Right renal cortex interstitium (tissue), 3 donors: ENCODE results near the gene FYN. TPM values are rescaled to one million over a fixed set of nuclear protein-coding genes. Genes with fewer than 3 reads are reported as not detected.
A peak's percentile ranks its signal among the peaks of the same experiment; 100 is the strongest.
"Not testable (repeated sequence)": the region's sequence is repeated elsewhere in the genome, so short reads cannot be mapped to it uniquely, and the experiment has no call there.

Experiments used
- DNase-seq, 3 donors: peaks; one replicate each; pipeline ENCODE4 v3.0.0-alpha.2; 2013; ENCODE audit warnings: low read depth in 3 of 3, low spot score in 2 of 3
- polyA plus RNA-seq, 3 donors: library from polyadenylated mRNA; unstranded; fragments of 120-200 nt; gene quantifications; one replicate each; pipeline ENCODE4 v1.2.1, GENCODE V29; 2013; ENCODE audit not compliant: insufficient read length in 3 of 3

The FYN gene
- polyA plus RNA-seq = 100 to 1,000 TPM; 162 to 190 (median 187) TPM

GRCh38 chr6:111873178-111874024 lies at the start of gene FYN:
FYN (minus strand) TSS chr6:111873452; CDS start chr6:111720051, 153,401 bp downstream.
- peak; percentile 86 to 94 (median 91) for DNase-seq

- no peak for DNase-seq
Observed at GRCh38 chr6:111922454-111923297, 49.4 kb upstream of the FYN start.

GRCh38 chr6:111921103-111921502 lies 47.9 kb upstream of the FYN start:
- no peak for DNase-seq

DNA sequence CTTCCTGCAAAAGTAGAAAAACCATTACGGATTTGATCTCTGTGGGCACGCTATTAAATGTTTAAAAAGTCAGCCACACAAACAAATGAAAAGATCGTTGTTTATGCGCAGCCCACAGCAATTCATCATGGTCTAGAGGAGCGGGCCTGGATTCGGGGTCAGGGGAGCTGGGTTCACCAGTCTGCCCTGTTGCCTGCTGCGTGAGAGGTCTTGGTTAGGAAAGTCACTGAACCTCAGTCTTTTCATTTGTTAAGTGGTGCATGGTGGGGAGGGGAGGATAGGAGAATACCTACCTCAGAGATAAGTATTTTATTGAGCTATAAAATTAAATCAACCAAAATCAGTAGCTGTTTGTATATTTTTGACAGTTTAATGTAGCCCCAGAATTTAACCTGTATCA lies 47.3 kb upstream of the FYN start:
- no peak for DNase-seq

DNA sequence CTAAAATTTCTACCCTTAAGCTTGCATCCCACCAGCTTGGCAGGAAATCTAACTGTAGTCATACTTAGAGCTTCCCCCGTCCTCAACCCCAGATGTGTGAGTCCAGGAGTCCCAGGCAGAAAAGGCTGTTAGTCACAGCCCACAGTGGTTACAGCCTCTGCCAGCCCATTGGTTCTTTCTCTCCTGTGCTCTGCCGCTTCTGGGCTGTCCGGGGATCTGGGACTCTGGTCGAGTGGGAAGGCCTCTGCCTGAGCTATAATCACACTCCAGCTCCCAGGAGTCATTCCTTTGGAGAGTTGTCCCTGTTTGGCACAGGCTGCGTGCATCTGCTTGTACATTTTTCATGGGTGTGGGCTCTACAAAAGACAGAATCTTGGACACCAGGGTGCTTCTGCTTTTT lies 45.6 kb upstream of the FYN start:
- no peak for DNase-seq

GRCh38 chr6:111916747-111917146 lies 43.5 kb upstream of the FYN start:
- no peak for DNase-seq

DNA sequence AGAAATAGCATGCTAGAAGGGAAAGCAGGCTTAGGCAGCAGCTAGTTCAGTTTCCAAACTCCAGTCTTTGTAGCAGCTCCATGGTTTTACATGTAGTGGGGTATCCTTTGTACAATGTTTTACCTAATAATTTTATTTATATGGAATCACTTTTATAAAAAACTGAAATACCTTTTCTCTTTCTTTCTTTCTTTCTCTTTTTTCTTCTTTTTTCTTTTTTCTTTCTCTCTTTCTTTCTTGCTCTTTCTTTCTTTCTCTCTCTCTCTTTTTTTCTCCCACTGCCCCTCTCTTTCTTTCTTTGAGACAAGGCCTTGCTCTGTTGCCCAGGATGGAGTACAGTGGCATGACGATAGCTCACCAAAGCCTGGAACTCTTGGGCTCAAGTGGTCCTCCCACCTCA lies 41.4 kb upstream of the FYN start:
- DNase-seq = no peak

DNA sequence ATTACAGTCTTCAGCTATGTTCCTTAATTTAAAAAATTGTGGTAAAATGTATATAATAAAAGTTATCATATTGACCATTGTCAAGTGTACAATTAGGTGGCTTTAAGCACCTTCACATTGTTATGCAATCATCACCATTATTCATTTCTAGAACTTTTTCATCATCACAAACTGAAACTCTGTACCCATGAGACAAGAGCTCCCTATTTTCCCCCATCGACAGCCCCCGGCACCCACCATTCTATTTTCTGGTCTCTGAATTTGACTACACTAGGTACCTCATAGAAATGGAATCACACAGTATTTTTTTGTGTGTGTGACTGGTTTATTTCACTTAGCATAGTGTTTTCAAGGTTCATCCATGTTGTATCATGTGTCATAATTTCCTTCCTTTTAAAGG lies 39.7 kb upstream of the FYN start:
- no peak for DNase-seq

GRCh38 chr6:111911428-111911827 lies 38.2 kb upstream of the FYN start:
- DNase-seq = no peak

GRCh38 chr6:111909238-111909637 lies 36.0 kb upstream of the FYN start:
- DNase-seq = no peak

DNA sequence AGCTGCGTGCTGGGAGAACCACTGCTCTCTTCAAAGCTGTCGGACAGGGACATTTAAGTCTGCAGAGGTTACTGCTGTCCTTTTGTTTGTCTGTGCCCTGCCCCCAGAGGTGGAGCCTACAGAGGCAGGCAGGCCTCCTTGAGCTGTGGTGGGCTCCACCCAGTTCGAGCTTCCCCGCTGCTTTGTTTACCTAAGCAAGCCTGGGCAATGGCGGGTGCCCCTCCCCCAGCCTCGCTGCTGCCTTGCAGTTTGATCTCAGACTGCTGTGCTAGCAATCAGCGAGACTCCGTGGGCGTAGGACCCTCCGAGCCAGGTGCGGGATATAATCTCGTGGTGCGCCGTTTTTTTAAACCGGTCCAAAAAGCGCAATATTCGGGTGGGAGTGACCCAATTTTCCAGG lies 35.1 kb upstream of the FYN start:
- DNase-seq = not testable (repeated sequence)

DNA sequence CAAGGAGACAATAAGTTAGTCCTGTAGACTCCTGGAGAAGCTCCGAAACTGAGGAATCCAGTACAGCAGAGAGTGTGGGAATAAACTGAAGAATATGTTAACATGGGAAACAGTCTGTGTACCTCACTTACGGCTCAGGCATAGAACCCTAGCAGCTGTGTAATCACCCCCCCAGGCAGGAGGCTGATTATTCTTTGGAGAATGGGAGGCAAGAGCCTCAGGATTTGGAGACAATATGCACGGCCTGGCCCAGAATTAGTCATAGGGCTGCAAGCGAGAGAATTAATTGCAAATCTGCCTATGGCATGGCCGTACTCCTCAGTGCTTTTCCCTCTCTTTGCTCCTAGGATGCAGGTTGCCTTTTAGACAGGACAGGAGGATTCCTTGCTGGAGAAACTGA lies 27.5 kb upstream of the FYN start:
- no peak for DNase-seq

- no peak for DNase-seq
Observed at GRCh38 chr6:111899531-111899930, 26.3 kb upstream of the FYN start.

GRCh38 chr6:111898452-111898851 lies 25.2 kb upstream of the FYN start:
- no peak for DNase-seq

- DNase-seq = no peak
Observed at GRCh38 chr6:111894951-111895350, 21.7 kb upstream of the FYN start.

DNA sequence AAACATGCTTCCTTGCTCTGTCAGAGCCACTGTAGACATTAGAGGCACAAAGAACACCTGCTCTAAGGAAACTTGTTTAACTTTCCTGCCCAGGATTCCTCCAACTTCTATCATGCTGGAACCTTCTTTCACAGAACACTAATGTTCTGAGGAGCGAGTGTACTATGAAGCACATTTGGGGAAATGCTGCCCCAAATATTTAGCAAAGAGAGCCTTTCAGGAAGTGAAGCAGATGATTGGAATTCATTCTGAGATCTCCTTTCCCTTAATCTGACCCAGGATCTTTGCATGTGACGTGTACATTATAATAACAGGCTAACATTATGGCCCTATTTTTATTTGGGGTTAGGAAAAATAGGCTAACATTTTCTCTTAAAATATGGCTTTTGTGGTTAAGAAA lies 21.0 kb upstream of the FYN start:
- DNase-seq = no peak

DNA sequence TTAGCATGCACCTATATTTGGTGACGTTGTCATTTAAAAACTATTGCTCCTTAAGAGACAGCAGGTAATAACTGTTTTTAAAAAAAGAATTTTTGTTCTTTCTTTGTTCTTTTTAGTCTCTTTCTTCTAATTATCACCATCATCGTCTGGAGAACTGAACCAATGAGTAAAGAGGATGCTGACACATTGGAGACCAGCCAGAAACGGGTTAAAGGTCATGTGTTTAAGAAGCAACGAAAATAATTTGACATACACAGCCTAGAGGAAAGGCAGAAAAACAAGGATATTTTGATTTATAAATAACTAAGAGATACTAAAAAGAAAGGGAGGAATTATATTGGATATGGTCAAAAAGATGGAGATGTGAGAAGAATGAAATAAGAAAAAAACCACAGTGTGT lies 19.2 kb upstream of the FYN start:
- DNase-seq = no peak

DNA sequence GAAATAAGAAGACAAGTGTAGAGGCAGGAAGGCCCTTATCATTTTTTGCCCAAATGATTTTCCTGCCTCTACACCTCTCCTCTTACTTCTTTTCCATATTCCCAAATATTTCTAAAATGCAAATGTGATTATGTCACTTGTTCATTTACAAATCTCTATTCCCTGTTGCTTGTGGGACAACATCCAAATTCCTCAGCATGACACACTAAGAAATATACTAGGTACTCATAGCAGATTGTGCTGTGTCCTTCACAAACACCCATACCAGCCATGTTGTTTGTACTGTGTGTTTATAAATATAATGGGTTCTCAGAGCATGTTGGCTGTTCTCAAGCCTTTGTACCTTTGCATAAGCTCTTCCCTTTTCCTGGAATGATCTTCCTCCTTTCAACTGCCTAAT lies 17.7 kb upstream of the FYN start:
- no peak for DNase-seq

GRCh38 chr6:111888928-111889695 lies 15.9 kb upstream of the FYN start:
- DNase-seq = peak in 2 of 3 donors; percentile 20 to 23

- DNase-seq = not testable (repeated sequence)
Observed at GRCh38 chr6:111886793-111887192, 13.5 kb upstream of the FYN start.
